Body of pancreas (tissue), 4 donors: ENCODE data around the gene VAX1.

ENCODE experiments used
- CTCF ChIP-seq, 7 experiments: fragments of 450-650 bp in 4 of 7; fragments of 200-600 bp in 3 of 7; sonication (generic) in 3 of 7; IDR thresholded peaks; one replicate each; pipeline ENCODE4 v1.5.1; 2016 to 2019; ENCODE audit warnings: antibody characterized with exemption in 7 of 7
- POLR2A ChIP-seq, 3 donors: fragments of 450-650 bp; IDR thresholded peaks; one replicate each; pipeline ENCODE4 v1.6.1; 2016; ENCODE audit warnings: antibody characterized with exemption in 3 of 3, mild to moderate bottlenecking in 2 of 3

GRCh38 chr10:117152668-117153067 lies 14.6 kb upstream of the VAX1 start:
- TF ChIP-seq CTCF (IDR thresholded peaks at IDR 0.05) (no peak), POLR2A (IDR thresholded peaks at IDR 0.05) (no peak)
